Activated T-cell treated with anti-CD3 and anti-CD28 coated beads, Interleukin-2, amount 50 U/mL, for 1 hour (primary cell): ENCODE data around the gene DAGLA.

Experiments used
- DNase-seq: peaks from one replicate; pipeline ENCODE4 v3.0.0-alpha.2; 2020

Gene DAGLA

DNA sequence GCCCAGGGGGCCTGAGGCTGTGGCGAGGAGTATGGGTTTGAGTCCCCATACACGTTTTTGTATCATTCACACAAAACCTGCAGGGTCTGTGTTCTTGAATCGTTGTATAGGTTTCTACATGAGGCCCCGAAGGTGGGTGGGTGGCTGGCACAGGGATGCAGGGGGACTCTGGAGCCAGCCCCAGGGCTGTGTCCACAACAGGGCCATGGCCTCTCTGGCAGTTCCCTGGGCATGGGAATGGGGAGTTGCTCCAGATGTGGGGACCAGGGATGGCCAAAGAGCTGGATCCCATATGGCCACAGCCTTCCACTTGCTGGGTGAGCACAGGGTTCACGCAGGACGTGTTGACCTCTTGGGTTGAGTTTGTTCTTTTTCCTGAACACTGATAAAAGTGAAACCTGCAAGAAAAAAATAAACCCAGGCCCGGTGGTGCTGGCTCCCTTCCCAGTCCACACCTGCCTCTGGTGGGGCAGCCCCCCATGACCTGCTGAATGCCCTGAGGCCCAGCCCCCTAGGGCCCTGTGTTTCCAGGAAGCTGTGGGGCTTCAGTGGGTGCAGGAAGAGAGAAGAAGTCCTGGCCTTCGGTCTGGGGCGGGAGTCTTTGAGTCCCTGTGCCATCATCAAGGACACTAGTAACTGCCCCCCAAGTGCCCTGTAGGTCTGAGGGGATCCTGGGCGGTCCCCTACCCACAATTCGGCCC lies 88.3 kb downstream of the DAGLA start:
- DNase-seq, result no peak

DNA sequence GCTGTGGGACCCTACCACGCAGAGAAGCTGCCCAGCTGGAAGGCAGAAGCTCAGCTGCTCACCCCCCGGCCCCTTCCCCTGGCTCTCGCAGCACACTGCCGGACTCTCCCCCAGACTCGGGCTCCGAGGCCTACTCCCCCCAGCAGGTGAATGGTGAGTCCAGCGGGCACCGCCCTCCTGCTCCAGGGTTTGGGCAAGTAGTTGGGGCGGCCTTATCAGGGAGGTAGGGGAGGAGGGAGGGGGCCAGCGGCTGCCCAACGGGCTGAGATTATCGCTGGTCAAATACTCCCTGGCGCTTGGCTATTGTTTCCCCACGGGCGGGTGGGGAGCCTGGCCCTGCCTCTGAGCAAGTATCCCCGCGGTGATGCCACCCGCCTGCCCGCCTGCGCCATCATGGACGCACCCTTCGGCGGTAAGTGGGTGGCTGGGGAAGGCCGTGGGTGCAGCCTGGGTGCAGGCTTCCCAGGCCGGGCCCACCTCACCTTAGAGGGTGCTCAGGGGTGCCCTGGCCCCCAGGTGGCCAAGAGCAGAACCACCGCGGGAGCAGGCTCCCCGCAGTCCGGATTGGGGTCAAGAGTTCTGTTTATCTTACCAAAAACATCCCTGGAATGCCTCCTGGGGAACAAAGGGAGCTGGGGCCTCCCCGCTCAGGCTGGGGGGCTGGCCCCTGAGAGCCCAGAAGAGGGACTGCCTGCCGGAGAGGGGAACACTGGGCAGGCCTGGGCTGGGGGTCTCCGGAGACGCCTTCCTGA lies 89.2 kb downstream of the DAGLA start:
- DNase-seq, result no peak

DNA sequence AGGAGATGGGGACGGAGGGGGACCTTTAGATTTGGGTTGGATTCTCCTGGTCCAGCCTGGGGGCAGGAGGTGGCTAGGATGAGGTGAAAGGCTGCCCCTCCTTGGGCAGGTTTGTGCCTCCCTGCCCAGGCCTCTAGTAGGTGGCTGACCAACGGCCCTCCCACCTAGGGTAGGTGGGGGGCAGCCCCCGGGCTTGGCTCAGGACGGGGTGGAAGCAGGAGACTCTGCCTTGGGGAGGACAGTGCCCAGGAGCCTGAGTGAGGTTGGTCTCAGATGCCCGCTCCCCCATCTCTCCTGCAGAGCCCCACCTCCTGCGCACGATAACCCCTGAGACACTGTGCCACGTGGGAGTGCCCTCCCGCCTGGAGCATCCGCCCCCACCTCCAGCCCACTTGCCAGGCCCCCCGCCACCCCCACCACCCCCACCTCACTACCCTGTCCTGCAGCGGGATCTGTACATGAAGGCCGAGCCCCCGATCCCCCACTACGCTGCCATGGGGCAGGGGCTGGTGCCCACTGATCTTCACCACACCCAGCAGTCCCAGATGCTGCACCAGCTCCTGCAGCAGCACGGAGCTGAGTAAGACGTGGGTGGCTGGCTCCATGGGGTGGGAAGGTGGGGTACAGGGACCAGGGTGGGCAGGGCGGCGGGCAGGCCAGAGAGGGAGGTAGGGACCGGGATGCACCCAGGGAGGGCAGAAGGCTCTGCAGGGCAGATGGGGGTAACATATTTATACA lies 89.9 kb downstream of the DAGLA start:
- no peak for DNase-seq

DNA sequence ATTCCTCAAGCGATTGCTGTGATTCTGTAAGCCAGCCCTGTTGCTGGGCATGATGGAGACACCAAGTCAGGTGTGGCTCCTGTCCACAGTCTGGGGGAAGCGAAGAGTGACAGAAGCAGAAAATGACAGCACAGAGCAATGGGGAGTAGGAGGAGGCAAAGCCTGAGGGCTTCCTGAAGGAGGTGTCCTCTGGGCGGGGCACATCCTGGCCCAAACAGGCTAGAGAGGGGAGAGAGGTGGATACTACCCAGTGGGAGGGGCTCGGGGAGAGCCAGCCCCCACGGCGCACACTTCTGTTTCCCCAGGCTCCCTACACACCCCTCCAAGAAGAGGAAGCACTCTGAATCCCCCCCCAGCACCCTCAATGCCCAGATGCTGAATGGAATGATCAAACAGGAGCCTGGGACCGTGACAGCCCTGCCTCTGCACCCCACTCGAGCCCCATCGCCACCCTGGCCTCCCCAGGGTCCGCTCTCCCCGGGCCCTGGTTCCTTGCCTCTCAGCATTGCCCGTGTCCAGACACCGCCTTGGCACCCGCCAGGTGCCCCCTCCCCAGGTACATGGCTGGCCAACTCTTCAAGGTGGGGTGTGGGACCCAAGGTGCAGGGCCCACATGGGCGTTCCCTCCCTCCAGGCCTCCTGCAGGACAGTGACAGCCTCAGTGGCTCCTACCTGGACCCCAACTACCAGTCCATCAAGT lies 91.2 kb downstream of the DAGLA start:
- no peak for DNase-seq

DNA sequence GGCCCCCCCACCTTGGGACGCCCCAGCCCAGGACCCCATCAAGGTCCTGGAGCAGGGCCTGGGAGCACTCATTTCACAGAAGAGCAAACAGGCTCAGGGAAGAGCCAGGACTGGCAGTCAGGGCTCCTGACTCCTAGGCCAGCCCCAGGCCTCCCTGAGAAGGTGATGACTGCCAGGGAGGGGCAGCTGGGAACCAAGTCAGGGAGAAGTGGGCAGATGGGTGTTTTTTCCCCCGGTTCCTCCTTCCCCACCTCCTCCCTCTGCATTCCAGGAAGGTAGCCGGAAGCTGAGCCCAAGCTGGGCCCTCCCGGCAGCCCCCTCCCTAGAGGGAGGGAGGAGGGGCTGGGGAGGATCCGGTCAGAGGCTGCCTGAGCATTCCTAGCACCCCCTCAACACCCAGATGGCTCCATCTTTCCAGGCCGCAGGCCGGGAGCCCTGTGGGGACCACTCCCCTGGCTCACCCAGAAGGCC lies 91.8 kb downstream of the DAGLA start:
- DNase-seq, result no peak

DNA sequence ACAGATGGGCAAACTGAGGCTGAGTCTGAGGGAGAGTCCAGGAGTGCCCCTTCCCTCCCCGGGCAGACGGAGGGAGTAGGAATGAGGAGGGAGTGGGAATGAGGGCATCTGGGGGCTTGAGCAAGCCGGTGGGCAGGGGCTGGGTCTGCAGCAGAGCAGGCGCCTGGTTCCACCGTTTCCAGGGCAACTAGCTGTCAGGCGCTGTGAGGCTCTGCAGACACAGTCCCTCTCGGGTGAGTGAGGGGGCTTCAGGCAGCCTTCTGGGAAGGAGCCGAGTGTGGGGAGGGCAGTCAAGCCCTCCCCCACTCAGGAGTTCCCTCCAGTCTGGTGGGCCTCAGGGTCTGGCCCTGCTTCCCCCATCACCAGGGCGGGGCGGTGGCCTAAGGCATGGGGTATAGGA lies 93.2 kb downstream of the DAGLA start:
- DNase-seq, result no peak

DNA sequence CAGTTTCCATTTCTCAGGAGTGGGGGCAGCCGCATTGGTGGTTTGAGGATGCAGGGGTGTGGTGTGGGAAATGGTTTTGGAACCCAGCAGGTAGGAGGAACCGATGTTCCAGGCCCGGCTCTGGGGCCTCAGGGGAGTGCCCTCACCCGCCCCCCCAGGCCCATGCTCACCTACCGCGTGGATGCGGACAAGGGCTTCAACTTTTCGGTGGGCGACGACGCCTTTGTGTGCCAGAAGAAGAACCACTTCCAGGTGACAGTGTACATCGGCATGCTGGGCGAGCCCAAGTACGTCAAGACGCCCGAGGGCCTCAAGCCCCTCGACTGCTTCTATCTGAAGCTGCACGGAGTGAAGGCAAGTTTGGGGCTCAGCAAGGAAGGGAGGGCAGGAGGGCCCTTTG lies 93.6 kb downstream of the DAGLA start:
- DNase-seq, result no peak

DNA sequence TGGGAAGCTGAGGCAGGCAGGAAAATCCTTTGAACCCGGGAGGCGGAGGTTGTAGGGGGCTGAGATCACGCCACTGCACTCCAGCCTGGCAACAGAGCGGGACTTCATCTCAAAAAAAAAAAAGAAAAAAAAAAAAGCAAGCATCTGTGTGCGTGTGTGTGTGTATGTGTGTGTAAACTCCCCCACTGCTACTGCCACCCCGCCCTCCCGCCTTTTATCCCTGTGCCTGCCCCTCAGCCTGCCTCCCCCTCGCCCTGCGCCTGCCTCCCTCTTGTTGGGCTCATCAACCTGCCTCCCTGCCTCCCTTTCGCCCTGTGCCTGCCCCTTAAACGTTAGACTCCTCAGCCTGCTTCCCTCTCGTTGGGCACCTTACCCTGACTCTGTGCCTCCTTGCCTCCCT lies 94.2 kb downstream of the DAGLA start:
- no peak for DNase-seq

DNA sequence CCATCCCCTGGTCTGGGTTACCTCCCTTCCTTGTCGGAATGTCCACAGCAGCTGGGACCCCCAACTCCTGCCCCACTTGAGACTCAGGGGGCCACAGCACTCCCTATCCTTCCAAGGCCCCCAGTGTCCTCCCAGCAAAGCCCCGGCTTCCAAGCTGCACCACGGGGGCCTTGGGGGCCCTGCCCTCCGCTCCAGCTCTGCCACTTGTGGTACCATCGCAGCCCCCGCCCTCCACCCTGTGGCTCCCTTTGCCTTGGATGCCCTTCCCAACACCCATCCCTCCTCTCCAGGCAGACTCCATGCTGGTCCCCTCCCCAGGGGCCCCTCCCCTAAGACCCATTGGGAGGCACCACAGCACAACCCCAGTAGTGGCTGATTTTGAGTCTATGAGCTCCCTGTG lies 94.9 kb downstream of the DAGLA start:
- DNase-seq, result no peak

DNA sequence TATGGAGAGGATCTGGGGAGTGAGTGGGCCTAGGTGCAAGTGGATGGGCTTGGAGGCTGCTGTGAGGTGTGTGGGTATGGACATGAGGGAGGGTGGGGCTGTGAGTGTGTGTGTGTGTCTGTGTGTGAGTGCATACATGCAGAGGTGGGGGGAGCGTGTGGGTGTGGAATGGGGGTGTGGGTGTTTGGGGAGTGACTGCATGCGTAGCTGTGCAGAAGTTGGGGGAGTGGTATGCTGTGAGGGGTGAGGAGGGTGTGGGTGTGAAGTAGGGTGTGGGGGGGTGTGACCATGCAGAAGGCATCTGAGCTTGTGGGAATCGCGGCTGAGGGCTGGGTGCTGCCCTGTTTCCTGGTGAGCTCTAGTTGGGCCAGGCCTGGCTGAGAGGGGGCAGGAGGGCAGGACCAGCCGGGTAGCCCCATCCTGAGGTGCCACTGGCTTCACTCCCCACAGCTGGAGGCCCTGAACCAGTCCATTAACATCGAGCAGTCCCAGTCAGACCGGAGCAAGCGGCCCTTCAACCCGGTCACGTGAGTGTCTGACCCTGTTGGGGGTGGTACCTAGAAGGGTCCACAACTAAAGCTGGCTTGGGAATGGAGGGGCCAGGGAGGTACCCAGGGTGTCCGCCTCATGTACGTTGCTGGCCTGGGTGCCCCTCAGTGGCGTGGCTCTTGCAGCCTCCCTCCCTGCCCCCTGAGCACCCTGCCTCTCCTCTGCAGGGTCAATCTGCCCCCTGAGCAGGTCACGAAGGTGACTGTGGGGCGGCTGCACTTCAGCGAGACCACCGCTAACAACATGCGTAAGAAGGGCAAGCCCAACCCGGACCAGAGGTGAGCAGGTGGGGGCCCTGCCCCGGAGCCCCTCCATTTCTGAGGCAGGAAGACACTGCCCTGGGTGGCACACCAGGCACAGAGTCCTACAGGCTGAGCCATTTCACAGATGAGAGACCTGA lies 95.7 kb downstream of the DAGLA start:
- no peak for DNase-seq

DNA sequence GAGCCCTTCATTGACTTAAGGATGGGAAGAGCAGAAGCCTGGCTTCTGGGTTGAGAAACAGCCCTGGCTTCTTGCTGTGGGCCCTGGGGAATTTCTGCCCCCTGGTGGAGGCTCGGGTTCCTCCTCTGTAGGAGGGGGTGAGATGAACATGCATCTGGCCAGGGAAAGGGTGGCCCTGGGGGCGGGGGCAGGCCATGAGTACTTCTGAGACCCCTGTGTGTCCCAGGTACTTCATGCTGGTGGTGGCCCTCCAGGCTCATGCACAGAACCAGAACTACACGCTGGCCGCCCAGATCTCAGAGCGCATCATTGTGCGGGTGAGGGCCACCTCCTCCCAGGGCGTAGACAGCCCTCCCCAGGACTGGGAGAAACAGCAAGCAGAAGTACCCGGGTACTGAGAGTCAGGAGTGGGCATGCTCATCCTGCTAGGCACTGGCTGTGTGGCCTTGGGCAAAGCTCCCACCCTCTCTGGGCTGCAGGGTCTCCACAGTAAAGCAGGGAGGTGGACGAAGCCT lies 96.4 kb downstream of the DAGLA start:
- DNase-seq, result peak; percentile 63

DNA sequence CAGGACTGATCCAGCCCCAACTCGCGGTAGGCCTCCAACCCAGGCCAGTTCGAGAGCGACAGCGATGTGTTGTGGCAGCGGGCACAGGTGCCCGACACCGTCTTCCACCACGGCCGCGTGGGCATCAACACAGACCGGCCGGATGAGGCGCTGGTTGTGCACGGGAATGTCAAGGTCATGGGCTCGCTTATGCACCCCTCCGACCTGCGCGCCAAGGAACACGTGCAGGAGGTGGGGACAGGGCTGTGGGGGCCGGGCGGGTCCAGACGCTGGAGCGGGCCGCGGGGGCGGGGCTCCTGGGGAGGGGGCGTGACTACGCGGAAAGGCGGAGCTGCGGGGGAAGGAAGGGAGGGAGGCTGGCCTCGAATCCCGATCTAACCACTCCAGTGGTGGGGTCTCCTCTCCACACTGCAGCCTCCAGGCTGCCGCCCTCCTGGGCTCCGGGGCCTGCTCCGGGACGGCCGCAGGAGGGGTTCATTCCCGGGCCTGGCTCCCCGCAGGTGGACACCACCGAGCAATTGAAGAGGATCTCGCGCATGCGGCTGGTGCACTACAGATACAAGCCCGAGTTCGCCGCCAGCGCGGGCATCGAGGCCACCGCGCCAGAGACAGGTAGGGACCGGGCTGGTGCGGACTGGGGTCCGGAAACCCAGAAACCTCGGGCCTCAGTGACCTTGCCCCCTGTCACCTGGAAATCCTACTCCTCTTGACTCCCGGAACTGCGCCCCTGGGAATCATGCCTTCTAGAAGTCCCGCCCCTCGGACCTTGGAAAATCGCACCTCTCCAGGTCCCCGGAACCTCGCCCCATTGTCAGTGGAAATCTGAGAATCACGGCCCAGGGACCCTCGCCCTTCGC lies 97.3 kb downstream of the DAGLA start:
- peak; percentile 80 for DNase-seq

DNA sequence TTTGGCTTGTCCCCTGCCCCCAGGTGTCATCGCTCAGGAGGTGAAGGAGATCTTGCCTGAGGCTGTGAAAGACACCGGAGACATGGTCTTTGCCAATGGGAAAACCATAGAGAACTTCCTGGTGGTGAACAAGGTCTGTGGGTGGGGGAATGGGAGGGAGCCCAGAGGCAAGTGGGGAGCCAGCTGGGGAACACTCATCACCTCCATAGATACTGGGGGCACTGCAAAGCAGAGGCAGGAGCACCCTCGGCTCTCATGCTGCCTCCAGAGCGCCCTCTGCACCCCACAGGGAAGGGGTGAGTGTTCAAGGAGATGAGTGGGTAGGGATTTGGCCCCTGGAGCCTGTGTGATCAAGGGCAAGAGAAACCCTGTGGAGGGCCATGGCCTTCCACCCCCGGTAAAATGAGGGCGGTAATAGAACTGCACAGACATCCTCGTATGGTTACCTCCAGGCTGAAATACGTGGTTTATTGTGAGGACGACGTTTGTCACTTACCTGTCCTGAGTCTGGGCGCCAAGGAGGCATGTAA lies 98.2 kb downstream of the DAGLA start:
- DNase-seq, result no peak

DNA sequence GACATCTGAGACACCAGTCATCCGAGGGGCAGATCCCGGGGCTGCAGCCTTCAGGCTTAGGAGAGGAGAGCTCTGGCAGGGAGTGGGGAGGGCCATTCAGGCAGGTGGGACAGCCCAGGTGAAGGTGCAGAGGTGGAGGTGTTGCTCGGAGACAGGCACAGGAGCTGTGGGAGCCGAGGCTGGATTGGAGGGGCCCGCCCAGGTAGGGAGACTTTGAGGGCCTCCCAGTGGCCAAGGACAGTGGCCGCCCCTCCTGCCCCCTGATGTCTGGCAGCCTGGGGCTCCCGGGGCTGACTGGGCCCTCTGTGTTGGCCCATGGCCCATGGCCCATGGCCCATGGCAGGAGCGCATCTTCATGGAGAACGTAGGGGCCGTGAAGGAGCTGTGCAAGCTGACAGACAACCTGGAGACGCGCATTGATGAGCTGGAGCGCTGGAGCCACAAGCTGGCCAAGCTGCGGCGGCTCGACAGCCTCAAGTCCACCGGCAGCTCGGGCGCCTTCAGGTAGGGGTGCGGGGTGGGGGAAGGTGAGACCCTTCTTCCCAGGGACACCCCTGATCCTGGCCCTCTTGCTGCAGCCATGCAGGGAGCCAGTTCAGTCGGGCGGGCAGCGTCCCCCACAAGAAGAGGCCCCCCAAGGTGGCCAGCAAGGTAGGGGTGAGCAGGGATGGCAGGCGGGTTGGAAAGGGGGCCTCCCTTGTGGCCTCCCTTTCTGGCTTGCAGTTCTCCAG lies 98.9 kb downstream of the DAGLA start:
- no peak for DNase-seq

DNA sequence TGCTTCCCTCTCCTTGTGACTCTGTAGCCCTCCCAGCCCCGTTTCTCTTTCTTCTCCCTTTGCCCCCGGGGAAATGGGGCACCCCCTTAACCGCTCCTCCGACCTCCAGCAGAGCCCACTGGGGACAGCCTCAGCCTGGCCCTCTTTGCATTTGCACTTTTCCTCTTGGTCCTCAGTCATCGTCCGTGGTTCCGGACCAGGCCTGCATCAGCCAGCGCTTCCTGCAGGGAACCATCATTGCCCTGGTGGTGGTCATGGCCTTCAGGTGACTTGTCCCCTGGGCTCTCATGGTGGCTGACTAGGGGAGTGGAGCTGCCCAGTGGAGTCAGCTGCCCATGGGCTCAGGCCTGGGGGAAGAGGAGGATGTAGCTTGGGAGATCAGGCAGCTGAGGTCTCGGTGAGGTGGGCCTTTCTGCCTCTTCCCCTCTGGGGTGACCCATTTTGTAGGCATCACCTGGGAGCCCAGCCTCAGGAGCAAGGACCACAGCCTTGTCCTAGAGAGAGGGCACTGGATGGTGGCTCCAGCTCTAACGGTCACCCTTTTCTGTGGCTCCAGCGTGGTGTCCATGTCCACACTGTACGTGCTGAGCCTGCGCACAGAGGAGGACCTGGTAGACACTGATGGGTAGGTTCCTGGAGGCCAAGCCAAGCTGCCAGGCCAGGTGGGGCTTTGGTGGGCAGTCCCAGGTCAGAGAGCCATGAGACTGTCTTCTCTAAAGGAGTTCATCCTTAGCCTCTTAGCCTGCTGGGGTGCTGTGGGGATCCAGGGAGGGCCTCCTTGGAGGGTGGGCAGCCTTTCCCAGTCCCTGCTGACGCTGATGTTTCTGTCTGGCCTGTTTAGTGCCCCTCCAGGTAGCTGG lies 99.7 kb downstream of the DAGLA start:
- DNase-seq, result no peak

DNA sequence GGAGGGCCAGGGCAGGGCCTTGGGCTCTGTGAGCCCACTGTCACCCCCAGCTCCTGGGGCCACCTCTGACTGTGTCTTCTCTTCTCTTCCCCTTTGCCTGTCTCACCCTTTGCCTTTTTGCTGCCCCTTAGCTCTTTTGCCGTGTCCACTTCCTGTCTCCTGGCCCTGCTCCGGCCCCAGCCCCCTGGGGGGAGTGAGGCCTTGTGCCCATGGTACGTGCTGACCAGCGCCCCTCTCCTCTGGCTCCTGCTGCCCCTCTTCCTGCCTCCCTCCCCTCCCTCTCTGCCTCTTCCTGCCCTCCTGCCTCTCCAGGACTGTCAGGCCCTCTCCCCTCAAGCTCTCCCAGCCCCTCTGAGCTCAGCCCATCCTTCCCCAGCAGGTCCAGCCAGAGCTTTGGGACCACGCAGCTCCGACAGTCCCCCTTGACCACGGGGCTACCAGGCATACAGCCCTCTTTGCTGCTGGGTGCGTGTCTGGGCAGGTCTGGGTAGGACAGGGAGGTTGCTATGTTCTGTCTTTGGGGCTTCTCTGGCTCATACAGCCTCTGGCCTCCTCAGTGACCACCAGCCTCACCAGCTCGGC lies 100.5 kb downstream of the DAGLA start:
- DNase-seq, result no peak

DNA sequence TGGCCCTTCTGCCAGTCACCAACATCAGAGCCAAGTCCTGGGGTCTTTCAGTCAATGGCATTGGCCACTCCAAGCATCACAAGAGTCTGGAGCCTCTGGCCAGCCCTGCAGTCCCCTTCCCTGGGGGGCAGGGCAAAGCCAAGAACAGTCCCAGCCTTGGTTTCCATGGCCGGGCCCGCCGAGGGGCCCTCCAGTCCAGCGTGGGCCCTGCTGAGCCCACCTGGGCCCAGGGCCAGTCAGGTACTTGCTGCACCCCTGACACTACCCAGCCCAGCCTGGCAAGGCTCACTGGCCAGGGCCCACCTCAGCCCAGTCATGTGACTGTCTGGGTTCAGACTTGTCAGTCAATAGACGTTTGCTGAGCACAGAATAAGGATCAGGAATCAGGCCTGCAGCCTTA lies 101.4 kb downstream of the DAGLA start:
- DNase-seq, result no peak

DNA sequence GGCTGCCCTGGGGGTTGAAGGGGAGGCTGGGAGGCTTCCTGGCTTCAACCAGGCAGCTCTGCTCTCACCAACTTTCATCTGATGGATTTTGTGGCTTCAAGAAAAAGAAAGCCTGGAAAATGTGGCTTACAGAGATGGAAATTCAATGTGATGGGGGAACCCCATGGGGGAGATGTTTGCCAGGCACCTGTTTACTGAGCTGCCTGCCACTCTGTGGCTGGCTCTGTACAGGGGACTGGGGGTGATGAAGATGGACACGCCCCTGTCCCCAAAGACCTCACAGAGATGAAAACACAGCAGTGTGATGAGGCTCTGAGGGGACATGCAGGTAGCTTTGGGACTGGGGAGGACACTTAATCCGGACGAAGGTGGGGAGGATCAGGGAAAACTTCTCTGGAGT lies 102.1 kb downstream of the DAGLA start:
- DNase-seq, result no peak
